Stimulated activated CD4-positive, alpha-beta T cell treated with anti-CD3 and anti-CD28 coated beads, TNF-alpha, amount 100 ng/mL, for 1 hour (primary cell): ENCODE data around the gene ANTXR2.
"Not testable (repeated sequence)": the region's sequence is repeated elsewhere in the genome, so short reads cannot be mapped to it uniquely, and the experiment has no call there.

Source experiments
- DNase-seq, 3 donors: peaks; one replicate each; pipeline ENCODE4 v3.0.0-alpha.2; 2020; ENCODE audit warnings: low read depth in 3 of 3, low spot score in 1 of 3

The ANTXR2 gene

DNA sequence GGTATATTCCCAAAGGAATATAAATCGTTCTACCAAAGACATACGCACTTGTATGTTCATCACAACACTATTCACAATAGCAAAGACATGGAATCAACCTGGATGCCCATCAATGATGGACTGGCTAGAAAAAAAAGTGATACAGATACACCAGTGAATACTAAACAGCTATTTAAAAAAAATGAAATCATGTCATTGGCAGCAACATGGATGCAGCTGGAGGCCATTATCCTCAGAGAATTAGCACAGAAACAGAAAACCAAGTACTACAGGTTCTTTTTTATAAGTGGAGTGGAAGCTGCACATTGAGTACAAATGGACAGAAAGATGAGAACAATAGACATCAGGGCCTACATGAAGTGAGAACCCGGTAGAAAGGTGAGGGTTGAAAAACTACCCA, 81.4 kb downstream of the ANTXR2 start:
- no peak for DNase-seq

GRCh38 chr4:79991100-79991499, 81.9 kb downstream of the ANTXR2 start:
- DNase-seq: not testable (repeated sequence)

- DNase-seq: no peak
These were observed 85.6 kb downstream of the ANTXR2 start for GRCh38 chr4:79987401-79987800.

- DNase-seq: no peak
These were observed 89.6 kb downstream of the ANTXR2 start for GRCh38 chr4:79983431-79983830.

GRCh38 chr4:79982601-79983322, 90.3 kb downstream of the ANTXR2 start:
- DNase-seq: no peak

DNA sequence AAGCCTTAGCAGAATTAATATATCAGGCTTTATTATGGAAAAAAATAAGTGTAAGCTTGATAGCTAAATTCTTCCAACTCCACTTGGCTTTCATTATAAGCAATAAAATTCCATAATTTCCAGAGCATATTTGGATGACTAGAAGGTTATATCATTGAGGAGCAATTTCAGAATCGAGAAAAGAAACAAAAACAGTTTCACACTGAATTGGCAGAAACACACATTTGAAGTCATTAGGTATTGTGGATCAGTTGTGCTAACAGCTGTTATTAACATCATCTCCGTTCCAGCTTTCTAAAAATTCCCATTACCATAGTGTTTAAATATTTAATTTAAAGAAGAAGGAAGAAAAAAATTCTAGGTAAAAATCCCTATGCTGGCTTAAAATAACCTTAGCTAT, 92.6 kb downstream of the ANTXR2 start:
- no peak for DNase-seq

GRCh38 chr4:79979785-79980437, 93.1 kb downstream of the ANTXR2 start:
- DNase-seq: no peak

DNA sequence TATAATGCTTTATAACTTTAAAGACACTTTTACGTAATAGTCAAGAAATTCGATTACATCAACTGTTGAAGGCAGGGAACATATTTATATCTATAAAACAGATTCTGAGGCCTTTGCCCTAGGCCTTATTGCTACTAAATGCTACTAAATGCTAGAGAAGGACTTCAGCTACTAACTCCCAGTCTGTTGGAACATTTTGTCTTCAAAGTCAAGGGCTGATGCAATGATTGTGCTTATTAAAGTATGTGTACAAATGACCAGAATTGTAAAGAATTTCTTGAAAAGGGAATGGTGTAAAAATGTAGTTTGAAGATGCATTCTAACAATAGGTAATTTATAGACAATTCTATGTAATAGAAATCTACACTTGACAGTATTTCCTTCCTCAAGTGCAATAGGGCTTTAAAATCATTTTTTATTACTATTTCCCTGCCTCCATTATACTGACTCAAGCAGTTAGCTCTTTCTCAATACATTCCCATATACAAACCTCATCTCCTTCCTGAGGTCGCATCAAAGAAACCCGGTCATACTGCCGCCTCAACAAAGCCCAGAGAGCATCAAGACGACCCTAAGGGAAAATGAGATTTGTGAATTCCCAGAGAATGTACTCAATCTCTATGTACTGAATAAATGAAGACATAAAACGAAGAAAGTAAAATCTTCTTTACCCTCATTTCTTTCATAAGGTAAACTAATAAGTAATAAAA, 95.7 kb downstream of the ANTXR2 start:
- DNase-seq: no peak

GRCh38 chr4:79964400-79965211, 108.4 kb downstream of the ANTXR2 start:
- no peak for DNase-seq

DNA sequence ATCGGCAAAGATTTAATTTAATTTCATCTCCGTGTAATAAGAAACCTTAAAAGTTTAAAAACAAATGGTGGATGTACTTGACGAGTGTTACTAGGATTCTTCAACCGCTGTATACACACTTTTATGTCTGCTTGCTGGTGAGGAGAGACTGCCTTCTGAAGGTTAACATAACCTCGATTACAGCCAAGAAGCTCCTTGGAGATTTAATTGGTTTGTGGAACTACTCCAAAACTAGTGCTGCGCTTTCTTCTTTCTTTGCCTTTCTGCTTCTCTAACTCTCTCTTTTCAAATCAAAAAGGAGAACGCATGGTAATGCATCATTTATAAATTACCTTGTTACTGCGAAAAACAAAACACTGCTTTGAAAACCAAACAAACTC, 109.0 kb downstream of the ANTXR2 start:
- DNase-seq: no peak

- DNase-seq: no peak
These were observed 113.4 kb downstream of the ANTXR2 start for GRCh38 chr4:79959652-79960051.

DNA sequence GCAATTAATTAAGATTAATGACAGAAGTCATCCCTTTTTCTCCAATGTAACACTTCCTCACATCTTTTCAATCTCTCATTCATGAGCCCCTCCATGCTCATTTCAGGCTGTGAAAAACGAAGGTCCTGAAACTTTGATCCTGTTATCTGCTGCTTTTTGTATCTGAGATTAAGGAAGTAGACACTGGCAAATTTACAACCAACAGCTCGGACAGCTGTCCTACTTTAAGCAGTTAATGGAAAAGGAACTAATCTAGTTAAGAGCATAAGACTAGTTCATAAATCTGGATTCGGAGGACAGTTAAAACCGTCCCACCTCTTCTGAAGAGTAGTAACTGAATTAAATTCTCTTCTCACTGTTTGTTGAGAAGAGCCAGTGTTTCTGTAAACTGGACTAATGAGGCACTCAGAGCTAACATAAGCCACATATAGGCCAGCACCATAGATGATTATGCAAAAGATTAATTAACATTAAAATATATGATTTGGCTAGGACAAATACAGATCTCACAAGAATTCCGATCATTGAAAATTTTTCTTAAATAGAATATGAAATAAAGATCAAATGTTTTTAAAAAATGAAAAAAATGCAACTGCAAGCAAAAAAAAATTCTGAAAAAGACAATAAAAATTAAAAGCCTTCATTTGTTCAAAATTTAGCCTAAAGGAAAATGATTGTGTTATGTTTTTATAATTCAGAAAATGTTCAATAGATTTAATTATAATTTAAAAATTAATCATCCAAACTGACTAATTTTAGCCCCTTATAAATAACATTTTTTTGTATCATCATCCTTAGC, 114.4 kb downstream of the ANTXR2 start:
- no peak for DNase-seq

DNA sequence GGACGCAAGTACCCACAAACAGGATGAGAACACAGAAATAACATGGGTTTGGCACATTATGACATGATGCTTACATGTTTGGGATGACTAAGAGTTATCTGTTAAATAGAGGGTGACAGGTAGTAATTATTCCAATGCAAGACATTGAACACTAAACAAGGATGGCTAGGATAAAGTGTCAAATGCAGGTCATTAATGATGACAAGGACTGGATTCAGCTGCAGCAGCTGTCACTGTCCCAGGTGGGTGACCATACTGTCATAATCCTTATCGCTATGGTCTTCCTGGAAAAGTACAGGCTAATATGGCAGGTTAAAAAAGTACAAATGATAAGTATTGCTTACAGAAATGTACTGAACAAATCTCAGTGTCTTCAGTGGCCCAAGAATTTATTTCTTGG, 123.9 kb downstream of the ANTXR2 start:
- DNase-seq: no peak

DNA sequence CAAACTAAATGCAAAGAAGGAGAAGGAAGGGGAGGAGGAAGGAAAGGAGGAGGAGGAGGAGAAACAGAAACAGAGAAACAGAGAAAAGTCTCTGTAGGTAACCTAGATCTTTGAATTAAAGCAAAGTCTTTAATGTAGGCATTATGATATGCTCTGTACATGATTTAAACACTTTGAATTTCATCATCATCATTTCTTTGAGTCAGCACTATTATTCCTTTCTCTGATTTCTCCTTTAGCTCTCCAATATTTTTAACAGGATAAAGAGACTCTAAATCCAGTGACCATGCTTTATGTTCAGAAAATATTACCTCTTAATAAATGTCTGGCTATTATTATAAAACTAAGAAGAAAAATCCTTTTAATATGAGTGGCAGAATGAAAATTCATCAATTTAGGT, 124.3 kb downstream of the ANTXR2 start:
- no peak for DNase-seq

- DNase-seq: no peak
These were observed 124.8 kb downstream of the ANTXR2 start for GRCh38 chr4:79948261-79948660.

DNA sequence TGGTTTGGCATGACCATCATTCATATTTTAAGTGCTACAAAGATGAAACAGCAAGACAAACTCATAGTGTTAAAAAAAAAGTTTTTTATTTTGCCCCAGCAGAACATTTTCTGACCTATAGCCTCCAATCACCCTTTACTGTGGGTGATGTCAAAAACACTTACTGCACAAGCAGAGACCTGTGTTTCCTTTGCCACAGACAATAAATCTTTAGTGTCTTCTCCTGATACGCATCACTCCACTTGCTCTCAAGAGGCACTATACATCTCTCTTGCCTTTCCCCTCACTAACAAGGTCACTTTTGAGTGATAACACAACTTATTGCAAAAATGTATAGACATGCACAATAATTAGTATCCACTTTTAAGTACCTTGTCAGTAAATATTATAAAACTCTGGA, 125.6 kb downstream of the ANTXR2 start:
- DNase-seq: no peak

DNA sequence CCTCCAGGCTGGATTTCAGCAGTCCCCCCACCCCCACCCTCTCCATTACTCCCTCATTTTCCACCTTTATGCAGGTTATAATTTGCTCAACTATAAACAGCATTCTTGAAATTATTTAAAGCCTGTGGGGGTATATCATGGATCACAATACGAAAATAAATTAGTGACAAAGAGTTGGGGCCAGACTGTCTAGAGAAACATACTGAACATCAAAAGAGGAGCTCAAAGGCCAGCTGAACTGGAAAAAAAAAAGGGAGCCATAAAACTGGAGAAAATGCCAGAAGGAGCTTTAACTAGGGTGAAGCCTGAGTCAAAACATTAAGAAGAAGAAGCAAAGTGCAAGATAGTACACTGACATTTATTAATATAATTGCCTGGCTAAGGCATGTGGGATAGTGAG, 137.8 kb downstream of the ANTXR2 start:
- no peak for DNase-seq

DNA sequence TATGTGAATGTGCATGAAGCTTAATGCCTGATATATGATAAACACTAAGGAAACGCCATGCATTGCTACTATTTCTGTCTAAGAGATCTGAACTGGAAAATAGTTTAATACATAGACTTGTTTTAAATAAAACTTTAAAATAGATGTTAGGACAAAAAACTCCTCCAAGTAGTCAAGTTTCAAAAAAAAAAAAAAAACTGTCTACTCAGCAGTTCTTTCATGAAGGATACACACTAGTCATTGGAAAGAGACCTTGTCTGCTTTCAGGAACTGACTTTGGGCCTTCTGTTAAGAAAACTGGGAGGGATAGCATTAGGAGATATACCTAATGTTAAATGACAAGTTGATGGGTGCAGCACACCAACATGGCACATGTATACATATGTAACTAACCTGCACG, 138.4 kb downstream of the ANTXR2 start:
- DNase-seq: no peak

DNA sequence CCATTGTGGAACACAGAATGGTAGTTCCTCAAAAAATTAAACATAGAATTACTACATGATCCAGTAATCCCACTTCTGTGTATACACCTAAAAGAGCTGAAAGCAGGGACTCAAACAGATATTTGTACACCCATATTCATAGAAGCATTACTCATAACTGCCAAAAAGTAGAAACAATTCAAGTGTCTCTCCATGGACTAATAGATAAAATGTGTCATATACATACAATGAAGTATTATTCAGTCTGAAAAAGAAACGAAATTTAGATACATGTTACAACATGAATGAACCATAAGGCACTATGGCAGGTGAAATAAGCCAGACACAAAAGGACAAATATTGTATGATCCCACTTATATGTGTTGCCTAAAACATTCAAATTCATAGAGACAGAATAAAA, 145.1 kb downstream of the ANTXR2 start:
- no peak for DNase-seq

- DNase-seq: no peak
These were observed 149.7 kb downstream of the ANTXR2 start for GRCh38 chr4:79923281-79923680.

- no peak for DNase-seq
These were observed 151.0 kb downstream of the ANTXR2 start for GRCh38 chr4:79922011-79922410.
